Adrenal gland (tissue), 5 donors: Measurements from ENCODE around the gene ATOSA.

Source experiments
- POLR2A ChIP-seq, 2 donors: fragments of 450-650 bp; IDR thresholded peaks; one replicate each; pipeline ENCODE4 v1.6.1; 2017; ENCODE audit warnings: antibody characterized with exemption in 2 of 2, mild to moderate bottlenecking in 2 of 2, moderate library complexity in 1 of 2
- TF ChIP-seq, protein P1 (sequence below), 6 experiments: fragments of 450-650 bp in 4 of 6; fragments of 200-600 bp in 2 of 6; sonication (generic) in 1 of 6; IDR thresholded peaks; 1 replicate in 5 of 6; 2 replicates in 1 of 6; pipeline versions ENCODE4 v1.5.1 to v1.8.0; 2016 to 2021; ENCODE audit warnings: antibody characterized with exemption in 6 of 6, mild to moderate bottlenecking in 2 of 6, moderate library complexity in 1 of 6
- donor health status: DM: no; HTN: no; CAD: no.

DNA sequence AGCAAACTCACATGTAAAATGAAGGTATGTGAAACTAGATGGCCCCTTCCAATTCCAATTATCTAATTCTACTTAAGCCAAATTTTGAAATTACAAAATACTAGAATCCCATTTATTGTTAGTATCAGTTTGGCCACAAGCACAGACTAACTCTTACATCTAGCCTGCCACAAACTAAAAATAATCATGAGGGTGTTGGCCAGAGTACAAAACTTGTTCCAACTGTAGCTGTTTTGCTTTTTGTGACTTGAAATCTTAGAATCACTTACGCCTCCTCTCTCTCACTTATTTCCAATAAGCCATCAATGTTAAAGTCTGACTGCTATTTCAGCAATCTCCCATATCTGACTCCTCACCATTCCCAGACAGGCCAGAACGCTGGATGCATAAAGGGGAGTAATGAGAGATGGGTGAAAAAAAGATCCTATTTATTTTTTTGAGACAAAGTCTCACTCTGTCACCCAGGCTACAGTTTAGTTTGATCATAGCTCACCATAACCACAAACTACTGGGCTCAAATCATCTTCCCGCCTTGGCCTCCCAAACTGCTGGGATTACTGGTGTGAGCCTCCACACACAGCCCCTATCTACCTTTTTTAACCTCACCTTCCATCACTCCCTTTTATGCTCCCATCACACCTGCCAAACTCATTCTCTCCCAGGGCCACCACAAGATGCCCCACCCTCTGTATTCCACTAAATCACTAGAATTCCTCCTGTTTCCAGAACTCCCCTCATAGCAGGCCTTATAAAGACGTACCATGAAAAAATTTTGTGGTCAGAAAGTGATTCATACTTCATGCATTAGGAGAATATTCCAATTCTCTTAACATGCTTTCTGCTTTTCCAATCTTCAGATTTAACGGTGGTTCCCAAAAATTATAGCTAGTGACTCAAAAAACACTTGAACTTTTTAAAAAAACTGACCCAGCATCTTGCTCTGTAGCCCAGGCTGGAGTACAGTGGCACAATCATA is 36.5 kb downstream of the ATOSA start:
- TF ChIP-seq, protein P1, sequence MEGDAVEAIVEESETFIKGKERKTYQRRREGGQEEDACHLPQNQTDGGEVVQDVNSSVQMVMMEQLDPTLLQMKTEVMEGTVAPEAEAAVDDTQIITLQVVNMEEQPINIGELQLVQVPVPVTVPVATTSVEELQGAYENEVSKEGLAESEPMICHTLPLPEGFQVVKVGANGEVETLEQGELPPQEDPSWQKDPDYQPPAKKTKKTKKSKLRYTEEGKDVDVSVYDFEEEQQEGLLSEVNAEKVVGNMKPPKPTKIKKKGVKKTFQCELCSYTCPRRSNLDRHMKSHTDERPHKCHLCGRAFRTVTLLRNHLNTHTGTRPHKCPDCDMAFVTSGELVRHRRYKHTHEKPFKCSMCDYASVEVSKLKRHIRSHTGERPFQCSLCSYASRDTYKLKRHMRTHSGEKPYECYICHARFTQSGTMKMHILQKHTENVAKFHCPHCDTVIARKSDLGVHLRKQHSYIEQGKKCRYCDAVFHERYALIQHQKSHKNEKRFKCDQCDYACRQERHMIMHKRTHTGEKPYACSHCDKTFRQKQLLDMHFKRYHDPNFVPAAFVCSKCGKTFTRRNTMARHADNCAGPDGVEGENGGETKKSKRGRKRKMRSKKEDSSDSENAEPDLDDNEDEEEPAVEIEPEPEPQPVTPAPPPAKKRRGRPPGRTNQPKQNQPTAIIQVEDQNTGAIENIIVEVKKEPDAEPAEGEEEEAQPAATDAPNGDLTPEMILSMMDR (IDR thresholded peaks at IDR 0.05): no peak
- TF ChIP-seq POLR2A (IDR thresholded peaks at IDR 0.05): no peak
